Adrenal gland (tissue), 5 donors: ENCODE results near the gene ANXA6.

ENCODE experiments used
- CTCF ChIP-seq, 6 experiments: fragments of 450-650 bp in 4 of 6; fragments of 200-600 bp in 2 of 6; sonication (generic) in 1 of 6; IDR thresholded peaks; 1 replicate in 5 of 6; 2 replicates in 1 of 6; pipeline versions ENCODE4 v1.5.1 to v1.8.0; 2016 to 2021; ENCODE audit warnings: antibody characterized with exemption in 6 of 6, mild to moderate bottlenecking in 2 of 6, moderate library complexity in 1 of 6
- POLR2A ChIP-seq, 2 donors: fragments of 450-650 bp; IDR thresholded peaks; one replicate each; pipeline ENCODE4 v1.6.1; 2017; ENCODE audit warnings: antibody characterized with exemption in 2 of 2, mild to moderate bottlenecking in 2 of 2, moderate library complexity in 1 of 2
- donor health status: DM: no; HTN: no; CAD: no.

GRCh38 chr5:151068433-151069197 lies 89.0 kb downstream of the ANXA6 start:
- no peak for TF ChIP-seq POLR2A (IDR thresholded peaks at IDR 0.05)
- no peak for TF ChIP-seq CTCF (IDR thresholded peaks at IDR 0.05)
